Mucosa of rectum (tissue), 2 donors: Measurements from ENCODE around the gene ABAT.
"Not testable (repeated sequence)": the region's sequence is repeated elsewhere in the genome, so short reads cannot be mapped to it uniquely, and the experiment has no call there.

Experiments
- H3K27ac ChIP-seq, 2 donors: one replicate each; pipeline ENCODE4 v1.7.0; 2013; ENCODE audit warnings: inconsistent platforms in 2 of 2, low read depth in 2 of 2, low read length in 2 of 2
- H3K27me3 ChIP-seq, 2 donors: one replicate each; pipeline ENCODE4 v1.7.0; 2013; ENCODE audit warnings: low read length in 2 of 2; ENCODE audit not compliant: control insufficient read depth in 2 of 2, insufficient read depth in 2 of 2
- H3K36me3 ChIP-seq, 2 donors: one replicate each; pipeline ENCODE4 v1.7.0; 2013; ENCODE audit warnings: low read length in 2 of 2; ENCODE audit not compliant: control insufficient read depth in 2 of 2, insufficient read depth in 2 of 2
- H3K4me1 ChIP-seq, 2 donors: one replicate each; pipeline ENCODE4 v1.7.0; 2013; ENCODE audit warnings: low read length in 2 of 2, mild to moderate bottlenecking in 1 of 2; ENCODE audit not compliant: control insufficient read depth in 2 of 2, insufficient read depth in 2 of 2
- H3K4me3 ChIP-seq, 2 donors: one replicate each; pipeline ENCODE4 v1.7.0; 2013; ENCODE audit warnings: low read length in 2 of 2
- H3K9ac ChIP-seq, 2 donors: one replicate each; pipeline ENCODE4 v1.7.0; 2013; ENCODE audit warnings: low read length in 2 of 2, low read depth in 1 of 2, mild to moderate bottlenecking in 1 of 2
- H3K9me3 ChIP-seq, 2 donors: one replicate each; pipeline ENCODE4 v1.7.0; 2013; ENCODE audit warnings: low read length in 2 of 2; ENCODE audit not compliant: control insufficient read depth in 2 of 2
- donor health status: healthy.
- donor health status: Normal muscosa, but diverticular disease.

ABAT gene

DNA sequence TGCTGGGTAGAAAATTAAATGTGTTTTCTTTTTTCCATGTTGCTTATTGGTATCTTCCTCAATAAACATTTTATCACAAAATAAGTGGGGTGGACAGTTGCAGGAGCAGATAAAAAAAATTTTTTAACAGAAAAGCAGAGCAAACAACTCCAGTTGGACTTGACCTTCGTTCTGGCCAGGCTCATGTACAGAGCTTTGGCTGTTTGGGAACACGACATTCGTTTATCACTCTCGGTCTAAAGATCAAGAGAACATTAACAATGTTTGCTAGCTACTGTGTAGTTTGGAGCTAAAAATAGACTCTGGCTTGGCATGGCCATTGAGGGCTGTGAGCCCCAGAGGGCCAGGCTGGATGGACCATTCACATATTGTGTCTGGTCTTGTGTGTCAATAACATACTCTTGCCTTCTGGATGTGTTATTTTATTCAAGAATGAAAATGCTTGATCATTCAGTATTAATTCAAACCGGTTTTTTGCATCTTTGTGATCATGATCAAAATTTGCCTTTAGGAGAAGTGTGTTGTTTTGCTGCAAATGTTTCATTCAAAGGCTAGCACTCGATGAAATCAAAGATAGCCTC is 66.4 kb downstream of the ABAT start:
- Histone ChIP-seq H3K4me3 (peak overlapping the region in 1 of 2 donors; percentile 26), H3K27ac (peak overlapping the region; percentile 56 to 58)

DNA sequence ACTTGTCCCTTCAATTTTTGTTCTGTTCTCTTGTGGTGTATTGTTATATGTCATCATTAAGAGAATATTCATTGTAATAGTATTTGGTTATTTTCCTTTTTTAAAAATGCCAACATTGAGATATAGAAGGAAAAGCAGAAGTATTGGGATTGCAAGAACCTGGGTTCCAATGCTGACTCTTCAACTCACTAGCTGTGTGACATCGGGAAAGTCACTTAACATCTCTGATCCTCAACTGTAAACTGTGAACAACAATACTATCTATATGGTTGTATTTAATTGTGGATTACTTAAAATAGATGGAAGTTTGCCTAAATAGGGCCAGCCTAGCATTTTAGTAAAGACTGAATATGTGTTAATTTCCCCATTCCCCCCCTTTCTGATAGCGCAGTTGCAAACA is 67.2 kb downstream of the ABAT start:
- H3K9me3 ChIP-seq = no peaks in the 10 kb centered on the region
- no peaks in the 10 kb centered on the region for H3K36me3 ChIP-seq
- peaks cover 9 to 14% of the 10 kb centered on the region in 2 donors for H3K4me1 ChIP-seq
- H3K4me3 ChIP-seq = no peak overlapping the region
- H3K9ac ChIP-seq = no peak overlapping the region
- no peak overlapping the region for H3K27ac ChIP-seq
- H3K27me3 ChIP-seq = no peaks in the 10 kb centered on the region

More for the DNA sequence above, 66.4 kb downstream of the ABAT start:
- Histone ChIP-seq H3K4me1 (peaks cover 9 to 14% of the 10 kb centered on the region in 2 donors), H3K9ac (no peak overlapping the region), H3K27me3 (no peaks in the 10 kb centered on the region), H3K36me3 (no peaks in the 10 kb centered on the region), H3K9me3 (no peaks in the 10 kb centered on the region)

DNA sequence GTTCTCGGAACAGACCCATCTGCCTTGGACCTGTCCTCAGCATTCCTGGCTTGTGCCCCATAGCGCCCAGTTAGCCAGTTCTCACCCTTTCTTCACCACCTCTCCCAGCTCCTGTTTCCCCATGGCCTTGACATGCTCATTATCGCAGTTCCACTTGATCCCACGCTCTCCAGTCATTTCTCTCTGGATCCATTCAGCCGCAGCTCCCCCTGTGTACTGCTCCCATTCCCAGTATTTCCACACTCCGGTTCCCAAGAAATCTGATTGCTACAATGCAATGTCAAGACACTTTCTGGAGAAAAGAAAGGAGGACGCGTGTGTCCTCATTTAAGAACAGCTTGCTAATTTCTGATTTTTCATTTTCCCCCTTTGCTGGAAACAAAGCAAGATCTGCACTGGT is 67.7 kb downstream of the ABAT start:
- H3K9me3 ChIP-seq = no peaks in the 10 kb centered on the region
- peaks cover 9 to 14% of the 10 kb centered on the region in 2 donors for H3K4me1 ChIP-seq
- H3K9ac ChIP-seq = no peak overlapping the region
- H3K36me3 ChIP-seq = no peaks in the 10 kb centered on the region
- H3K27ac ChIP-seq = no peak overlapping the region
- no peaks in the 10 kb centered on the region for H3K27me3 ChIP-seq
- H3K4me3 ChIP-seq = no peak overlapping the region

DNA sequence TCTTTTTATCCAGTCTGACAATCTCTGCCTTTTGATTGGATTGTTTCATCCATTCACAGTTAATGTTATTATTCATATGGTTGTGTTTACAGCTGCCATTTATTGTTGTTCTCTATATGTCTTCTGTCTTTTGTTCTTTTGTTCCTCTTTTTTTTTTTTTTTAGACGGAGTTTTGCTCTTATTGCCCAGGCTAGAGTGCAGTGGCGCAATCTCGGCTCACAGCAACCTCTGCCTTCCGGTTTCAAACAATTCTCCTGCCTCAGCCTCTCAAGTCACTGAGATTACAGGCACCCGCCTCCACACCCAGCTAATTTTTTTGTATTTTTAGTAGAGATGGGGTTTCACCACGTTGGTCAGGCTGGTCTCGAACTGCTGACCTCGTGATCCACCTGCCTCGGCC is 74.5 kb downstream of the ABAT start:
- not testable (repeated sequence) for H3K9me3 ChIP-seq, H3K36me3 ChIP-seq, H3K4me1 ChIP-seq, H3K4me3 ChIP-seq, H3K27me3 ChIP-seq, H3K9ac ChIP-seq, H3K27ac ChIP-seq

DNA sequence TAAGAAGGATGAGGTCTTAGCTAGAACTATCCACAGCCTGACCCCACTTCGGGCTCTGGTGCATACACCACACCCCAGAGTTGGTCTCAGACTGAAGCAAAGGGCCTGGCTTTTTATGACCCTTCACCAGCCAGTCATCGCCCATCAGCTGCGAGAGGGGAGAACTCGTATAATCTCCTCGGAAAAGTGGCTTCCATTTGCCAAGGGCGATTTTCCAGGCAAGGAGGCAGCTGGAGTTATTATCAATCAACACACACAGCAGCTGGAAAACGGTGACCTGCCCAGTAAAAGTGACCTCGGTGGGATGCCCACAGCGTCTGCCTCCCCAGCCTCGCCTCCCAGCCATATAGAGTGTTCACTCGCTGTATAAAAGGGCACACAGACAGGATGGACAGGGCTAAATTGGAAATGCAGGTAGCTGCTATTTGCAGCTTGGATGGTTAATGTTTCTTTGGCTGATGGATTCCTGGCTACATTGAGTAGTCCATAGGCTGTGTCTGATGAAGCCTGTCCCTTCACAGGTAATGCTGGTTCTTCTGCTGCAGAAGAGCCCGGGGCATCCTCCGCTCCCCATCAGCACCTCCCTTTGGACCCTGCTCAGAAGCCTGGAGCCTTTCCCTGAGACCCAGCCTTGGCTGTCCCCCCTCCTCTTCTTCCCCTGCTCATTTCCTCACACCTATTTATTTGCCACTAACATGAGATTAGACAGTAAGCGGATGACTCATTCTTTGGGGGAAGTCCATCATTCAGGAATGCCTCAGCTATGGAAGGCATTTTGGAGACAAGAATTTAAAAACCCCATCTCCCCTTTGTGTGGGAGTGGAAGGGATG is 77.3 kb downstream of the ABAT start:
- Histone ChIP-seq H3K27me3 (no peaks in the 10 kb centered on the region), H3K4me1 (no peaks in the 10 kb centered on the region), H3K9ac (no peak overlapping the region), H3K36me3 (no peaks in the 10 kb centered on the region), H3K9me3 (no peaks in the 10 kb centered on the region), H3K27ac (no peak overlapping the region), H3K4me3 (no peak overlapping the region)

DNA sequence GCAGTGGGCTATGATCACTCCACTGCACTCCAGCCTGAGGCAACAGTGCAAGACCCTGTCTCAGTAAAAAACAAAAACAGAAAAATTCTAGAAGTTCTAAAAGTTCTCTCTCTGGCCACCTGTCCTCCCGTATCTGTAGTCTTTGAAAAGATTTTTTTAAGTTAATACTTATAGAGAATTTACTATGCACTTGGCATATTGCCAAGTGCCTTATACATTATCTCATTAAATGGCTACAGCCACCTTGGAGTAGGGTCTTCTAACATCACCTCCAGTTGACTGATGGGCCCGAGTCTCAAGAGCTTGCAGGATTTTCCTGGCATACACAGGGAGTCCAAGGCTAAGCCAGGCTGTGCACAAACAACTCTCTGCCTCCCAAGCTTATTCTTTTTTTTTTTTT is 78.3 kb downstream of the ABAT start:
- no peak overlapping the region for H3K9ac ChIP-seq
- H3K27me3 ChIP-seq = no peaks in the 10 kb centered on the region
- H3K36me3 ChIP-seq = no peaks in the 10 kb centered on the region
- H3K4me1 ChIP-seq = no peaks in the 10 kb centered on the region
- H3K4me3 ChIP-seq = no peak overlapping the region
- H3K9me3 ChIP-seq = no peaks in the 10 kb centered on the region
- H3K27ac ChIP-seq = no peak overlapping the region

DNA sequence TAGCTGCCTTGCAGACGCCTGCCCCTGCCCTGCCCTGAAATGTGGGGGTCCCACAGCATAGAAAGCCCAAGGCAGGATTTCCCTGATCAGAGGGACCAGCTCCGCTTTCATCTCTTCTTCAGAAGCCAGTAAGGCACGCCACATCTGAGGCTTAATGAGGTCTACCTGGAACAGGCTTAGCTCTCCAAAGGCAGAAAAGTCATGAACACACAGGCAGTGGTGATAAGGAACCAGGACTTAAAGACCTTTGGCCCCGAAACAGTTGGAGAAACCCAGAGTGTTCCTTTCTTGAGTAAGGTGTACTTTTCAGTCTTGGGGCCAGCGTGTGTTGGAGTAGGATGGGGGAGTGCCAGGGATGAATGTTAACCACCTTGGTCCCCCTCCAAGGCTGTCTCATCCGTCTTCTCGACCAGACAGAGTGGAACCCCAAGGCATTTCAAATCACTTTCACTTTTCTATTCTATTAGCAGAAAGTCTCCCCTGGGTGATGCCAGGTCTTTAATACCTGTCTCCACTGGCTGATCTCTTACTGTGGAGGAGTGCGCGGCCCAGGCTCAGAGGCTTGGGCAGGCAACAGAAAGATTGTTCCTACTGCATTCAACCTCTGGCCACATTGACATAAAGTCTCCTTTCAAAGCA is 79.1 kb downstream of the ABAT start:
- Histone ChIP-seq H3K27me3 (no peaks in the 10 kb centered on the region), H3K36me3 (no peaks in the 10 kb centered on the region)

DNA sequence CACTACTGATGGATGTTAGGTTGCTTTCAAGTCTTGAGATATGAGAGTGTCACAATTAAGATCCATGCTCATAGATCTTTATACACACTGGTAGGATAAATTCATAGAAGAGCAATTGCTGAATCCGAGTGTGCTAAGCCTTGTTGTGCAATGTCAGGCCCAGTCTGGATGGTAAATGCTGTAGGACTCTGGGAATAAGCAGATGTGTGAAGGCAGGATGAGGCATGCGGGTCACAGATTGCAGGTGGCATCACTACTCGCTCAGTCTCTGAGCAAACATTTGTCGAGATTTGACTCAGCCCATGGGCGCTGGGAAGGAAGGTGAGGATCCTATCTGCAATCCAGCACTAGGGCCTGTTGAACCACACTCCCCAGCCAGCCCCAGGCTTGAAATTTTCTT is 82.3 kb downstream of the ABAT start:
- H3K27ac ChIP-seq = no peak overlapping the region
- no peaks in the 10 kb centered on the region for H3K4me1 ChIP-seq
- H3K9ac ChIP-seq = no peak overlapping the region
- peaks cover 0 to 4% of the 10 kb centered on the region in 2 donors for H3K36me3 ChIP-seq
- no peak overlapping the region for H3K4me3 ChIP-seq
- H3K9me3 ChIP-seq = no peaks in the 10 kb centered on the region
- no peaks in the 10 kb centered on the region for H3K27me3 ChIP-seq

More for the DNA sequence above, 79.1 kb downstream of the ABAT start:
- Histone ChIP-seq H3K27ac (no peak overlapping the region), H3K4me3 (no peak overlapping the region), H3K9ac (no peak overlapping the region), H3K4me1 (no peaks in the 10 kb centered on the region), H3K9me3 (no peaks in the 10 kb centered on the region)

DNA sequence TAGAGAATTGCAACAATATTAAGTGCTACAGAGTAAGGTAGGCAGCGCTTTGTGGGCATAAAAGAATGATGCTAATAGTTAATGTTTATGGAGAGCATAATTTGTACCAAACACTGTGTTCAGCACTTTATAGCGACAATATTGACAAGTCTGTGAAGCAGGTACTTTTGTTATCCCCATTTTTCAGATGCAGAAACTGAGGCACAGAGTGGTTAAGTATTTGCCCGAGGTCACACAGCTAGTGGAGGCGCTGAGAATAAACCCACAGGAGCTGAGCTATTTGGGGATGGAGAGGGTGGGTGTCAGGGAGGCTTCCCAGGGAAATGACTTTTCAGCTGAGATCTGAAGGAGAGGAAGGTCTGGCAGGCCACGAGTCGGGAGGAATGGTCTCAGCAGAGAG is 83.6 kb downstream of the ABAT start:
- Histone ChIP-seq H3K27me3 (no peaks in the 10 kb centered on the region), H3K9me3 (no peaks in the 10 kb centered on the region), H3K4me3 (no peak overlapping the region), H3K4me1 (no peaks in the 10 kb centered on the region), H3K9ac (no peak overlapping the region), H3K36me3 (peaks cover 0 to 4% of the 10 kb centered on the region in 2 donors), H3K27ac (no peak overlapping the region)

DNA sequence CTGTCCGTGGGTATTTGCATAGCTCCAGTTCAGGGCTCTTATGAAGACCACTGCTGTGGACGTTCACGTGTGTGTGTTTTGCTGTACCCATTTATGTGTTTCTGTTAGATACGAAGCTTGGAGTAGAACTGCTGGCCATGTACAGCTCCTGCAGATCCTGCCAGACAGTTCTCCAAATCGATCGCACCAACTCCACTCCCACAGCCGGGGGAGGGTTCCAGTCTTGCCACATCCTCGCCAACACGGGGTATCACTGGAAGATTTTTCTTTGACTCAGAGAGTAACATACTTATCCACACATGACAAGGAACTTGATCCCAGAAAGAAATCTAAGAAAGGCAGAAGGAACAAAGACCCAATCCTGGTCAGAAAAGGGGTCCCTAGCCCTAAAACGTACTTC is 85.6 kb downstream of the ABAT start:
- no peaks in the 10 kb centered on the region for H3K9me3 ChIP-seq
- H3K36me3 ChIP-seq = peaks cover 0 to 6% of the 10 kb centered on the region in 2 donors
- no peak overlapping the region for H3K4me3 ChIP-seq
- no peaks in the 10 kb centered on the region for H3K27me3 ChIP-seq
- no peak overlapping the region for H3K9ac ChIP-seq
- no peaks in the 10 kb centered on the region for H3K4me1 ChIP-seq
- H3K27ac ChIP-seq = no peak overlapping the region
